HepG2 (cell line): ENCODE data around the gene TSPAN18. TPM values are rescaled to one million over a fixed set of nuclear protein-coding genes. Genes with fewer than 3 reads are reported as not detected.

Experiments
- ATAC-seq: fragments of 200-7000 bp; cut with Tn5 transposase; 3 replicates; pipeline ENCODE4 v1.9.1; 2020; ENCODE audit warnings: mild to moderate bottlenecking, moderate library complexity
- BruUV-seq: library from RNA; stranded (reverse); fragments of 400-500 nt; replicated peaks from 2 replicates; lab custom pipeline; 2021; lab: Mats Ljungman, UMichigan
- CTCF ChIA-PET: fragments of 300-600 bp; formaldehyde crosslinking; extraction: SDS; loops from one replicate; lab custom pipeline; 2021; ENCODE audit warnings: low total read pairs, inconsistent platforms, low intra/inter-chr PET ratio; lab: Yijun Ruan, JAX
- POLR2A ChIA-PET: fragments of 350-600 bp; sonication (Branson Sonifier 250); formaldehyde crosslinking; loops from one replicate; lab custom pipeline; 2020; ENCODE audit warnings: antibody characterized with exemption, inconsistent platforms; lab: Yijun Ruan, JAX
- DNase-seq: peaks from one replicate; pipeline ENCODE4 v3.0.0-alpha.2; 2015; ENCODE audit warnings: low spot score
- FAIRE-seq: peaks from 3 replicates; lab custom pipeline; 2011; peaks lifted over from hg19 to GRCh38; lab: Jason Lieb, UNC
- H2AFZ ChIP-seq: one replicate; pipeline ENCODE4 v1.6.1; 2011; ENCODE audit warnings: low read length, inconsistent platforms
- H3K27ac ChIP-seq: fragments of 300-600 bp; 3 replicates; pipeline ENCODE4 v1.8.0; 2011; ENCODE audit warnings: mixed run types, mild to moderate bottlenecking, mixed read lengths, low read length, inconsistent platforms; ENCODE audit not compliant: insufficient read depth; ENCODE audit errors: extremely low read length
- H3K27me3 ChIP-seq, 2 experiments: fragments of 200-600 bp in 1 of 2; 2 replicates in 1 of 2; 3 replicates in 1 of 2; pipeline versions ENCODE4 v1.6.0 to v1.8.0; 2011; ENCODE audit warnings: low read length in 2 of 2, mild to moderate bottlenecking in 2 of 2, moderate library complexity in 2 of 2, inconsistent platforms in 1 of 2; ENCODE audit not compliant: insufficient read depth in 2 of 2, control insufficient read depth in 1 of 2
- H3K36me3 ChIP-seq, 2 experiments: fragments of 200-600 bp in 1 of 2; replicated peaks in 1 of 2; 2 replicates in 1 of 2; 3 replicates in 1 of 2; pipeline versions ENCODE4 v1.5.1 to v1.8.0; 2011; ENCODE audit warnings: low read length in 2 of 2, inconsistent platforms in 1 of 2; ENCODE audit not compliant: insufficient read depth in 2 of 2, control insufficient read depth in 1 of 2
- H3K4me1 ChIP-seq: 2 replicates; pipeline ENCODE4 v1.5.1; 2012; ENCODE audit warnings: low read length, inconsistent platforms; ENCODE audit not compliant: insufficient read depth
- H3K4me2 ChIP-seq: 2 replicates; pipeline ENCODE4 v1.6.0; 2011; ENCODE audit warnings: low read depth, low read length, inconsistent platforms
- H3K4me3 ChIP-seq, 3 experiments: fragments of 200-600 bp in 1 of 3; sonication (generic), shearing (Covaris generic) in 1 of 3; replicated peaks in 1 of 3; 2 replicates each; pipeline ENCODE4 v1.5.1; 2011 to 2016; ENCODE audit warnings: low read length in 3 of 3, inconsistent platforms in 2 of 3, low read depth in 2 of 3, mild to moderate bottlenecking in 2 of 3, control low read depth in 1 of 3, mixed read lengths in 1 of 3; ENCODE audit not compliant: insufficient read depth in 1 of 3
- H3K79me2 ChIP-seq: one replicate; pipeline ENCODE4 v1.6.1; 2011; ENCODE audit warnings: low read length, inconsistent platforms; ENCODE audit not compliant: insufficient read depth
- H3K9ac ChIP-seq: 2 replicates; pipeline ENCODE4 v1.6.0; 2011; ENCODE audit warnings: mild to moderate bottlenecking, low read depth, low read length, inconsistent platforms; ENCODE audit not compliant: insufficient read depth
- H3K9me3 ChIP-seq: 2 replicates; pipeline ENCODE4 v1.5.1; 2012; ENCODE audit warnings: mild to moderate bottlenecking, low read length
- H4K20me1 ChIP-seq: 2 replicates; pipeline ENCODE4 v1.6.0; 2011; ENCODE audit warnings: inconsistent platforms, mild to moderate bottlenecking, low read length, moderate library complexity; ENCODE audit not compliant: insufficient read depth
- ARNTL ChIP-seq: sonication (generic); formaldehyde crosslinking; IDR thresholded peaks from 2 replicates; pipeline ENCODE4 v1.4.0; 2020; ENCODE audit warnings: mild to moderate bottlenecking, missing genetic modification reagents
- FOXK1 ChIP-seq: sonication (generic); formaldehyde crosslinking; IDR thresholded peaks from 2 replicates; pipeline ENCODE4 v1.4.0; 2020; ENCODE audit warnings: low read depth, missing genetic modification reagents, borderline replicate concordance
- KDM3A ChIP-seq: IDR thresholded peaks from 2 replicates; pipeline ENCODE4 v1.6.1; 2018; ENCODE audit warnings: low read depth, missing compliant biosample characterization
- TCF7L2 ChIP-seq: IDR thresholded peaks from 2 replicates; pipeline ENCODE4 v1.6.1; 2011; ENCODE audit warnings: mild to moderate bottlenecking, low read depth, low read length, moderate library complexity
- ZBTB44 ChIP-seq: sonication (generic); formaldehyde crosslinking; IDR thresholded peaks from 2 replicates; pipeline ENCODE4 v1.4.0; 2020; ENCODE audit warnings: missing genetic modification reagents
- ZNF841 ChIP-seq: sonication (generic); formaldehyde crosslinking; IDR thresholded peaks from 2 replicates; pipeline ENCODE4 v1.8.1; 2023; ENCODE audit warnings: missing genetic modification reagents, borderline replicate concordance
- WGBS: methylation state at CpG from one replicate; pipeline ENCODE4 v1.1.6; 2017; ENCODE audit warnings: low lambda C conversion rate; 5-methylcytosine and 5-hydroxymethylcytosine counted together
- in situ Hi-C: cut with HindIII; loops from 2 replicates; pipeline ENCODE4 v1.10.0; 2017; ENCODE audit warnings: low pct_unique_long_range_greater_than_20kb; ENCODE audit not compliant: extremely low pct_ligation_motif_present
- intact Hi-C: fragments of 100-400 bp; cut with micrococcal nuclease; formaldehyde crosslinking; loops from one replicate; pipeline ENCODE4 v1.10.0; 2022; ENCODE audit not compliant: unreplicated experiment
- polyA plus RNA-seq, 8 experiments: library from polyadenylated mRNA; depleted of rRNA in 3 of 8; stranded (reverse) in 7 of 8; unstranded in 1 of 8; fragments of >200 nt; fragmentation: Illumina TruSeq in 4 of 8; extraction: Trizol in 4 of 8; gene quantifications; 2 replicates each; pipeline versions ENCODE4 v1.2.1 to v1.2.3, GENCODE V29; 2011 to 2016; ENCODE audit warnings: low read depth in 4 of 8, missing spikeins in 1 of 8, mixed read lengths in 1 of 8; ENCODE audit not compliant: insufficient read depth in 1 of 8
- total RNA-seq, 5 experiments: library from RNA; depleted of rRNA; stranded (reverse); fragments of >200 nt; fragmentation: Illumina TruSeq; extraction: Trizol; gene quantifications; 2 replicates each; pipeline ENCODE4 v1.2.3, GENCODE V29; 2016; ENCODE audit warnings: low read depth in 1 of 5

Gene TSPAN18
- total and polyA plus RNA-seq, 2 of the 13 experiments (the other 11 are each of a cell fraction or from before 2014, with no cell fraction given): not detected

- TF ChIP-seq ZNF841: no peak
- TF ChIP-seq ARNTL: no peak
- TF ChIP-seq KDM3A (CRISPR knock-in tag): no peak
- TF ChIP-seq ZBTB44 (CRISPR knock-in tag): no peak
- no peak for TF ChIP-seq FOXK1
- TF ChIP-seq TCF7L2: no peak
- WGBS: 36% methylated on average over 4 of the region's 6 CpGs
- no peaks in the 10 kb centered on the region for H3K9me3 ChIP-seq
- intact Hi-C loops: loop anchor here (5.0 kb wide), 1 partner anchor 155 kb away; no protein-coding TSS in a partner anchor
- no peak overlapping the region for H3K27ac ChIP-seq
- H2AFZ ChIP-seq: no peak overlapping the region
- no peaks in the 10 kb centered on the region for H3K27me3 ChIP-seq
- ChIA-PET POLR2A (no interaction called here), CTCF (no interaction called here)
- no peaks in the 10 kb centered on the region for H4K20me1 ChIP-seq
- no peaks in the 10 kb centered on the region for H3K36me3 ChIP-seq
- H3K4me2 ChIP-seq: no peak overlapping the region
- H3K9ac ChIP-seq: no peak overlapping the region
- no peak overlapping the region for H3K4me3 ChIP-seq
- DNase-seq (no peak), FAIRE-seq (no peak), ATAC-seq (no peak)
- no peaks in the 10 kb centered on the region for H3K79me2 ChIP-seq
- no peaks in the 10 kb centered on the region for H3K4me1 ChIP-seq
- in situ Hi-C loops: no loop called here
- BruUV-seq: no TSS peak
Measured at GRCh38 chr11:44777209-44778194, 50.7 kb downstream of the TSPAN18 start.
